ENCODE data around the gene TGFBR3.

Gene TGFBR3

DNA sequence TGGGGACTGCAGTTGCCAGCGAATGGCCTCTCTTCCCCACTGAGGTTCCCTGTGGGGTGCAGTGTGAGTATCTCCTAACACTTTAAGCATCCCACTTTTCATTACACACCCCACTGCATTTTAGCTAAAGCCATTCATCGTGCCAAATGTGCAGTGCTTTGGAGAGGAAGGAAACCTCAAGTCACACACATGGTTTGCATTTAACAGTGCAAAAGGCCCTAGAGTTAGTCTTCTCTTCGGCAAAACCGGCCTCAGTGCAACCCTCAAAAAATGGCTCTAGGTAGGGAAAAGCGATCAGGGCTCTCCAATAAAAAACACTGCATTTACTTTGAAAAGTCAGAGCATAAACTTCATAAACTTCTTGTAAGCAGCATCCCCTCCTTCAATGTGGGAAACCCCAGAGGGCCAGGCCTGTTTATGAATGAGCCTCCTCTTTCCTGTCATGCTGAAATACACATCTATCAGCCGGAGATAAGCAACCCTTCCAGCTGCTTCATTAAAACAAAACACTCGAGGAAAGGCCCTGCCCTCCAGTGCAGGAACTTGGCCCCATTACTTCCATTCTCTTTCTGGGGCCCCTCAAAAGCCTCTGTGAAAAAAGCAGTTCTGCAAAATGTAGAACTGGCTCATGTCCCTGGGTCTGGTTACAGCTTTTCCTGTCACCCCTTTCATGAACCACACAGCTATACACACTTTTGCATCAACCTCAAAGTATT, 201.3 kb downstream of the TGFBR3 start:
- TF ChIP-seq EZH2phosphoT487 (IDR thresholded peaks at IDR 0.05; ENCODE audit: low read depth) = no peak
- no peak for TF ChIP-seq CTCF (IDR thresholded peaks at IDR 0.05; ENCODE audit: low read depth, low read length)
- H3K4me2 ChIP-seq (ENCODE audit: low read length) = peak overlapping the region; percentile 40
- no peak overlapping the region; the same call in 1 of the 2 replicates for H3K27ac ChIP-seq (ENCODE audit: low read length)
- H3K4me3 ChIP-seq (ENCODE audit: low read length) = no peak overlapping the region
- no peaks in the 10 kb centered on the region for H3K79me2 ChIP-seq (ENCODE audit: low read length)
- no peaks in the 10 kb centered on the region for H4K20me1 ChIP-seq (ENCODE audit: insufficient read depth, low read length)
- no peaks in the 10 kb centered on the region for H3K27me3 ChIP-seq (ENCODE audit: low read depth, low read length)
- no peak overlapping the region for H3K9ac ChIP-seq (ENCODE audit: low read length)
- H3K36me3 ChIP-seq (replicated peaks; ENCODE audit: low read depth, low read length) = no peaks in the 10 kb centered on the region
- H3K9me3 ChIP-seq (ENCODE audit: insufficient read depth, low read length) = no peaks in the 10 kb centered on the region
- peaks cover 45% of the 10 kb centered on the region for H3K4me1 ChIP-seq (ENCODE audit: low read length)
- peak overlapping the region; percentile 60; the same call in 1 of the 2 replicates for H2AFZ ChIP-seq (ENCODE audit: low read depth, low read length)

DNA sequence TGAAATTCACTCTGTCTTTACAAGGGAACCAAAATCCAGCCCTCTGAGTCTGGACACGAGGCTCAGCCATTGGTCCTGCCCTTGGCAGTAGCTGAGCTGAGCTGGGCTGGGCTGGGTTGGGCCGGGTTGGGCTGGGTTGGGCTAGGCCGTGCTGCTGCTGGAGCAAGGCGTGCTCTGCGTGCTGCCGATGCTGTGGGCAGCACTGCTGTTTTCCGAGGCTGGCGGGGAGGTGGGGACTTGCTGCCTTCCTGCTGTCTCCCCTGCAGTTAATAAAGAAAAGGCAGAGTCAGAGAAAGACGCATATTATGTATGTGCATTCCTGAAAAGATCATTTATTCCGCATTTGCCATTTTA, 202.4 kb downstream of the TGFBR3 start:
- H2AFZ ChIP-seq (ENCODE audit: low read depth, low read length) = no peak overlapping the region
- H3K4me2 ChIP-seq (ENCODE audit: low read length) = no peak overlapping the region
- H3K27me3 ChIP-seq (ENCODE audit: low read depth, low read length) = no peaks in the 10 kb centered on the region
- H3K9ac ChIP-seq (ENCODE audit: low read length) = no peak overlapping the region
- H4K20me1 ChIP-seq (ENCODE audit: insufficient read depth, low read length) = no peaks in the 10 kb centered on the region
- H3K9me3 ChIP-seq (ENCODE audit: insufficient read depth, low read length) = no peaks in the 10 kb centered on the region
- TF ChIP-seq CTCF (IDR thresholded peaks at IDR 0.05; ENCODE audit: low read depth, low read length) (no peak), EZH2phosphoT487 (IDR thresholded peaks at IDR 0.05; ENCODE audit: low read depth) (no peak)
- H3K36me3 ChIP-seq (replicated peaks; ENCODE audit: low read depth, low read length) = no peaks in the 10 kb centered on the region
- peaks cover 34% of the 10 kb centered on the region for H3K4me1 ChIP-seq (ENCODE audit: low read length)
- H3K79me2 ChIP-seq (ENCODE audit: low read length) = no peaks in the 10 kb centered on the region
- no peak overlapping the region for H3K4me3 ChIP-seq (ENCODE audit: low read length)
- H3K27ac ChIP-seq (ENCODE audit: low read length) = no peak overlapping the region

DNA sequence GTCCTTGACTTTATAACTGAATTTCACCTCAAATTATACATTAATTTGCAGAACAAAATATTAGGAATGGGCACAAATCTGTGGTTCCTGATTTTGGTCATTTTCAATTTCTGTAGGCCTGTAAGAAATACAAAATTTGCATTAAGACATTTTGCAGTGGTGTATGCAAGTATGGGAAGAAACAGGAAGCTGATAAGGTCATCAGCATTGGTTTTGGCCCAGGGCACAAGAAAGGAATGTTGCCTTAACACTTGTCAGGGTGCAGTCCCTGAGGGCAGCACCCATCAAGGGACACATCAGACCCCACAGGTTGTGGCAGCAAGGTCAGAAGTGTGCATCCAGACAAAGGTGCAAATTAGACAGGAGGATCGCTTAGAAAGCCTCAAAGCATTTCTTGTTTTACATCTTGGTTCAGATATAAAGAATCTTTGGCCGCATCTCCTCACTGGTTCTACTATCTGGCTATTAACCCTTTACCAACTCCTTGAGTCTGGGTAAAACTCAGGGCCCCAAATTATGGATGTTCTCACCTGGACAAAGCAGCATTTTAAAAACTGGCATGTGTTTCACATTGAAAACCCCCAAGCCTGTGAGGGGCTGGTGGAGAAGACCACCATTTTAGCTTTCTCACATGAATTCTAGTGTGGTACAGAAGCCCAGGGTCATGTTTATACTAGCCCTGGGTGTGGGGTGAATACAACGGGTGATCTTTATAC, 202.9 kb downstream of the TGFBR3 start:
- Histone ChIP-seq H4K20me1 (ENCODE audit: insufficient read depth, low read length) (no peaks in the 10 kb centered on the region), H3K27me3 (ENCODE audit: low read depth, low read length) (no peaks in the 10 kb centered on the region)

More for the DNA sequence above, 202.9 kb downstream of the TGFBR3 start:
- no peak for TF ChIP-seq EZH2phosphoT487 (IDR thresholded peaks at IDR 0.05; ENCODE audit: low read depth)
- no peak for TF ChIP-seq CTCF (IDR thresholded peaks at IDR 0.05; ENCODE audit: low read depth, low read length)
- H3K27ac ChIP-seq (ENCODE audit: low read length) = no peak overlapping the region
- H3K4me3 ChIP-seq (ENCODE audit: low read length) = no peak overlapping the region
- H3K36me3 ChIP-seq (replicated peaks; ENCODE audit: low read depth, low read length) = no peaks in the 10 kb centered on the region
- peaks cover 29% of the 10 kb centered on the region for H3K4me1 ChIP-seq (ENCODE audit: low read length)
- no peaks in the 10 kb centered on the region for H3K79me2 ChIP-seq (ENCODE audit: low read length)
- H3K4me2 ChIP-seq (ENCODE audit: low read length) = peak overlapping the region; percentile 28
- H3K9me3 ChIP-seq (ENCODE audit: insufficient read depth, low read length) = no peaks in the 10 kb centered on the region
- no peak overlapping the region for H3K9ac ChIP-seq (ENCODE audit: low read length)
- no peak overlapping the region for H2AFZ ChIP-seq (ENCODE audit: low read depth, low read length)

Measured in OCI-LY3 (cell line).